Stimulated activated CD4-positive, alpha-beta T cell treated with anti-CD3 and anti-CD28 coated beads, Interleukin-4, amount 100 ng/mL, for 1 hour (primary cell): ENCODE measurements around the gene PPM1J.
"Not testable (repeated sequence)": the region's sequence is repeated elsewhere in the genome, so short reads cannot be mapped to it uniquely, and the experiment has no call there.

Experiments used
- DNase-seq: peaks from one replicate; pipeline ENCODE4 v3.0.0-alpha.2; 2020

Gene PPM1J

GRCh38 chr1:112715264-112716053 lies at the start of gene PPM1J:
PPM1J (minus strand) TSS chr1:112715332; CDS start chr1:112715301, 31 bp downstream.
- DNase-seq: peak; percentile 92

- DNase-seq: no peak
Measured at GRCh38 chr1:112762541-112763500, 47.7 kb upstream of the PPM1J start.

GRCh38 chr1:112761714-112762480 lies 46.8 kb upstream of the PPM1J start:
- DNase-seq: no peak

GRCh38 chr1:112759228-112759627 lies 44.1 kb upstream of the PPM1J start:
- no peak for DNase-seq

- DNase-seq: no peak
Measured at GRCh38 chr1:112754116-112754628, 39.0 kb upstream of the PPM1J start.

GRCh38 chr1:112748396-112748795 lies 33.3 kb upstream of the PPM1J start:
- no peak for DNase-seq

- DNase-seq: no peak
Measured at GRCh38 chr1:112744009-112744578, 29.0 kb upstream of the PPM1J start.

- no peak for DNase-seq
Measured at GRCh38 chr1:112743174-112744008, 28.3 kb upstream of the PPM1J start.

- no peak for DNase-seq
Measured at GRCh38 chr1:112737573-112737972, 22.4 kb upstream of the PPM1J start.

- no peak for DNase-seq
Measured at GRCh38 chr1:112735752-112736151, 20.6 kb upstream of the PPM1J start.

GRCh38 chr1:112731451-112731850 lies 16.3 kb upstream of the PPM1J start:
- no peak for DNase-seq

- no peak for DNase-seq
Measured at GRCh38 chr1:112729909-112730308, 14.8 kb upstream of the PPM1J start.

- not testable (repeated sequence) for DNase-seq
Measured at GRCh38 chr1:112729011-112729410, 13.9 kb upstream of the PPM1J start.

GRCh38 chr1:112728306-112728971 lies 13.3 kb upstream of the PPM1J start:
- not testable (repeated sequence) for DNase-seq

- no peak for DNase-seq
Measured at GRCh38 chr1:112727716-112728115, 12.6 kb upstream of the PPM1J start.

GRCh38 chr1:112724240-112724639 lies 9.1 kb upstream of the PPM1J start:
- DNase-seq: not testable (repeated sequence)

GRCh38 chr1:112723511-112723839 lies 8.3 kb upstream of the PPM1J start:
- no peak for DNase-seq

GRCh38 chr1:112722601-112723510 lies 7.7 kb upstream of the PPM1J start:
- peak; percentile 27 for DNase-seq

- no peak for DNase-seq
Measured at GRCh38 chr1:112721966-112722524, 6.9 kb upstream of the PPM1J start.
